ENCODE data around the gene RALB. TPM values are rescaled to one million over a fixed set of nuclear protein-coding genes. Genes with fewer than 3 reads are reported as not detected.

Gene RALB
- total RNA-seq, 4 donors from 2014 or later, result 20.1 to 45.0 (median 30.4) TPM

- intact Hi-C loops (cut with DNase I; ENCODE audit: low total_unique reads), result no loop called here
- TF ChIP-seq CTCF (IDR thresholded peaks at IDR 0.05 in 4 of 5, conservative IDR thresholded peaks at IDR 0.05 in 1 of 5), result no peak
- no peak for TF ChIP-seq POLR2A (IDR thresholded peaks at IDR 0.05)
- in situ Hi-C loops (cut with MboI; ENCODE audit: low sequenced_read_pairs in 4 of 4), result loop anchor here in 1 of 4 donors (25.0 kb wide), 1 partner anchor 189 kb away; no protein-coding TSS in a partner anchor
- ATAC-seq, result no peak
- H3K9me3 ChIP-seq, result no peaks in the 10 kb centered on the region
- peaks cover 0 to 10% of the 10 kb centered on the region in 2 donors for H3K36me3 ChIP-seq
- no peak overlapping the region for H3K27ac ChIP-seq
- H3K4me1 ChIP-seq, result no peaks in the 10 kb centered on the region
- no peaks in the 10 kb centered on the region for H3K27me3 ChIP-seq
- H3K4me3 ChIP-seq, result no peak overlapping the region
- no peak for DNase-seq
Measured at GRCh38 chr2:120301284-120301683, 48.6 kb downstream of the RALB start.

DNA sequence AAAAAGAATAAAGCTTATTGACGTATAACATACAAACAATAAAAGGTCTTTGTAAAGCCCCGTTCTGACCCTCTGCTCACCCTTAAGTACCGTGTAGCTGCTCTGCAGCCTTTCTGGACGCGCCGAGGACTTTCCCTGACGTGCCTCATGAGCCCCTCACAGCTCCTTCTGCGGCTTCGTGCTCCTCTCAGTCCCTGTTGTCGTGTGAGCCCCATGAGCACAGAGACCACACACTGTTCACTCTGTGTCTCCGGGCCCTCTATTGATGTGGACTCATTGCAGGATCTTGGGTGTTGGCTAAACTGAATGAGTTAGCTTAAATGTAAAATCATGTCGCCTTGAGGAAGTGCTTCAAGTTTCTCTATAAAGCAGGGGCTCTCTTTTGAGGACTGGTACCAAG lies 49.6 kb downstream of the RALB start:
- no peak overlapping the region for H3K4me3 ChIP-seq
- H3K36me3 ChIP-seq, result peaks cover 0 to 6% of the 10 kb centered on the region in 2 donors
- H3K4me1 ChIP-seq, result no peaks in the 10 kb centered on the region
- TF ChIP-seq CTCF (IDR thresholded peaks at IDR 0.05 in 4 of 5, conservative IDR thresholded peaks at IDR 0.05 in 1 of 5) (no peak), POLR2A (IDR thresholded peaks at IDR 0.05) (no peak)
- H3K27ac ChIP-seq, result no peak overlapping the region
- in situ Hi-C loops (cut with MboI; ENCODE audit: low sequenced_read_pairs in 4 of 4) (loop anchor here in 1 of 4 donors (25.0 kb wide), 1 partner anchor 190 kb away; no protein-coding TSS in a partner anchor), intact Hi-C loops (cut with DNase I; ENCODE audit: low total_unique reads) (no loop called here)
- DNase-seq, result no peak
- ATAC-seq, result no peak
- H3K9me3 ChIP-seq, result no peaks in the 10 kb centered on the region
- no peaks in the 10 kb centered on the region for H3K27me3 ChIP-seq

DNA sequence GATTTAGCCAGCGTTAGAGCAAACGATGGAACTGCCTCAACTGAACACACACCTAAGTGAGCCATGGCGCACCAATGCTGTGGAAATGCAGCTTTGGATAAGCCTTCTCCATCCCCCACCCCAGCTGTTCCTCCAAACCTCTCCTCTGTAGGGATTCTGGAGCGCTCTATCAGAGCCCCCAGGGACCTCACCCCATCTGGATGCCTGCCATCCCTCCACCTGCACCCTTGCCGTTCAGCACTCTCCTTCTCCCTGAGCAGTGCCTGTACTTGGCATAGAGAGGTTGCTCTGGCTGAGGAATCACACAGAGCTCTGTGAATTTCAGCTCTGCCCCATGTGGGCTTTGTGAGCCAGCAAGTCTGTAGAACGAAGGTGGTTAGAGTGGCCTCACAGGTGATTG lies 50.5 kb downstream of the RALB start:
- no peaks in the 10 kb centered on the region for H3K4me1 ChIP-seq
- no peaks in the 10 kb centered on the region for H3K27me3 ChIP-seq
- no peak overlapping the region for H3K27ac ChIP-seq
- ATAC-seq (no peak), DNase-seq (no peak)
- in situ Hi-C loops (cut with MboI; ENCODE audit: low sequenced_read_pairs in 4 of 4) (loop anchor here in 1 of 4 donors (25.0 kb wide), 1 partner anchor 191 kb away; no protein-coding TSS in a partner anchor), intact Hi-C loops (cut with DNase I; ENCODE audit: low total_unique reads) (no loop called here)
- no peaks in the 10 kb centered on the region for H3K9me3 ChIP-seq
- no peak for TF ChIP-seq POLR2A (IDR thresholded peaks at IDR 0.05)
- TF ChIP-seq CTCF (IDR thresholded peaks at IDR 0.05 in 4 of 5, conservative IDR thresholded peaks at IDR 0.05 in 1 of 5), result no peak
- no peaks in the 10 kb centered on the region for H3K36me3 ChIP-seq
- no peak overlapping the region for H3K4me3 ChIP-seq

GRCh38 chr2:120305296-120305695 lies 52.6 kb downstream of the RALB start:
- Histone ChIP-seq H3K4me1 (no peaks in the 10 kb centered on the region), H3K9me3 (no peaks in the 10 kb centered on the region), H3K36me3 (no peaks in the 10 kb centered on the region), H3K4me3 (no peak overlapping the region), H3K27ac (no peak overlapping the region), H3K27me3 (no peaks in the 10 kb centered on the region)
- DNase-seq (no peak), ATAC-seq (no peak)
- in situ Hi-C loops (cut with MboI; ENCODE audit: low sequenced_read_pairs in 4 of 4) (loop anchor here in 1 of 4 donors (25.0 kb wide), 1 partner anchor 193 kb away; no protein-coding TSS in a partner anchor), intact Hi-C loops (cut with DNase I; ENCODE audit: low total_unique reads) (no loop called here)
- TF ChIP-seq CTCF (IDR thresholded peaks at IDR 0.05 in 4 of 5, conservative IDR thresholded peaks at IDR 0.05 in 1 of 5) (no peak), POLR2A (IDR thresholded peaks at IDR 0.05) (no peak)
